DMS 273 (cell line): ENCODE measurements around the gene TP53AIP1.

ENCODE experiments used
- DNase-seq: peaks from one replicate; lab custom pipeline; 2025; ENCODE audit not compliant: unreplicated experiment; lab: John Stamatoyannopoulos, UW

Gene TP53AIP1

GRCh38 chr11:128942817-128943427 lies at the start of gene TP53AIP1:
Gene TP53AIP1 (minus strand): TSS chr11:128942871. CDS start chr11:128937818, 5,053 bp downstream.
- no peak for DNase-seq

GRCh38 chr11:128988242-128988970 lies 45.7 kb upstream of the TP53AIP1 start:
- DNase-seq: peak; percentile 5

GRCh38 chr11:128985880-128986279 lies 43.2 kb upstream of the TP53AIP1 start:
- no peak for DNase-seq

- no peak for DNase-seq
Observed at GRCh38 chr11:128983023-128983422, 40.4 kb upstream of the TP53AIP1 start.

- no peak for DNase-seq
Observed at GRCh38 chr11:128981254-128981653, 38.6 kb upstream of the TP53AIP1 start.

GRCh38 chr11:128970598-128971190 lies 28.0 kb upstream of the TP53AIP1 start:
- no peak for DNase-seq

- no peak for DNase-seq
Observed at GRCh38 chr11:128968916-128969315, 26.2 kb upstream of the TP53AIP1 start.

- DNase-seq: no peak
Observed at GRCh38 chr11:128967578-128967977, 24.9 kb upstream of the TP53AIP1 start.

- DNase-seq: peak; percentile 9
Observed at GRCh38 chr11:128965485-128965884, 22.8 kb upstream of the TP53AIP1 start.

GRCh38 chr11:128964463-128964930 lies 21.8 kb upstream of the TP53AIP1 start:
- peak; percentile 68 for DNase-seq

GRCh38 chr11:128963744-128964325 lies 21.2 kb upstream of the TP53AIP1 start:
- peak; percentile 91 for DNase-seq

- DNase-seq: peak; percentile 72
Observed at GRCh38 chr11:128962896-128963295, 20.2 kb upstream of the TP53AIP1 start.

GRCh38 chr11:128961645-128962044 lies 19.0 kb upstream of the TP53AIP1 start:
- no peak for DNase-seq

GRCh38 chr11:128957202-128957482 lies 14.5 kb upstream of the TP53AIP1 start:
- peak; percentile 16 for DNase-seq

- peak; percentile 83 for DNase-seq
Observed at GRCh38 chr11:128956401-128957201, 13.9 kb upstream of the TP53AIP1 start.

- no peak for DNase-seq
Observed at GRCh38 chr11:128955636-128956035, 13.0 kb upstream of the TP53AIP1 start.

GRCh38 chr11:128953151-128953550 lies 10.5 kb upstream of the TP53AIP1 start:
- no peak for DNase-seq

- no peak for DNase-seq
Observed at GRCh38 chr11:128949791-128950454, 7.3 kb upstream of the TP53AIP1 start.

GRCh38 chr11:128948583-128948982 lies 5.9 kb upstream of the TP53AIP1 start:
- peak; percentile 45 for DNase-seq

- DNase-seq: no peak
Observed at GRCh38 chr11:128947773-128948172, 5.1 kb upstream of the TP53AIP1 start.

GRCh38 chr11:128946648-128947047 lies 4.0 kb upstream of the TP53AIP1 start:
- DNase-seq: no peak
